NAMALWA (cell line): Measurements from ENCODE around the gene ZNF672.
A peak's percentile ranks its signal among the peaks of the same experiment; 100 is the strongest.
"Not testable (repeated sequence)": the region's sequence is repeated elsewhere in the genome, so short reads cannot be mapped to it uniquely, and the experiment has no call there.

Source experiments
- DNase-seq: peaks from one replicate; pipeline ENCODE4 v3.0.0-alpha.2; 2015; ENCODE audit warnings: low spot score

Gene ZNF672

GRCh38 chr1:248856176-248856575 lies 18.2 kb downstream of the ZNF672 start:
- no peak for DNase-seq

- DNase-seq, result no peak
Observed at GRCh38 chr1:248857201-248857600, 19.2 kb downstream of the ZNF672 start.

DNA sequence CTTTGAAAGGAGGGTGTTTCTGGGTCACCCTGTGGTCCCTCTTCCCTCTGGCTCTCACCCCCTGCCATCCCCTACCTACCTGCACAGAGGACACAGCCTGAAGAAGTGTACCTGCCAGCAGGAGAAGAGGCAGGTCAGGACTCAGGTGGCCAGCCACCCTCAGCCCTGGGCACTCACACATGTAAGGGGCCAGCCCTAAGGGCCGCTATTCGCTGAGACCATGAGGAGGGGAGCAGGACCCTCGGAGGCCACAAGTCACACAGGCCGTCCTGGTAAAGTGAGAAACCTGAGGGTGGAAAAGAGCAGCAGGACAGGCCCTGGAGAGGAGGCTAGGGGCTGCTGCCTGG lies 19.7 kb downstream of the ZNF672 start:
- DNase-seq, result no peak

DNA sequence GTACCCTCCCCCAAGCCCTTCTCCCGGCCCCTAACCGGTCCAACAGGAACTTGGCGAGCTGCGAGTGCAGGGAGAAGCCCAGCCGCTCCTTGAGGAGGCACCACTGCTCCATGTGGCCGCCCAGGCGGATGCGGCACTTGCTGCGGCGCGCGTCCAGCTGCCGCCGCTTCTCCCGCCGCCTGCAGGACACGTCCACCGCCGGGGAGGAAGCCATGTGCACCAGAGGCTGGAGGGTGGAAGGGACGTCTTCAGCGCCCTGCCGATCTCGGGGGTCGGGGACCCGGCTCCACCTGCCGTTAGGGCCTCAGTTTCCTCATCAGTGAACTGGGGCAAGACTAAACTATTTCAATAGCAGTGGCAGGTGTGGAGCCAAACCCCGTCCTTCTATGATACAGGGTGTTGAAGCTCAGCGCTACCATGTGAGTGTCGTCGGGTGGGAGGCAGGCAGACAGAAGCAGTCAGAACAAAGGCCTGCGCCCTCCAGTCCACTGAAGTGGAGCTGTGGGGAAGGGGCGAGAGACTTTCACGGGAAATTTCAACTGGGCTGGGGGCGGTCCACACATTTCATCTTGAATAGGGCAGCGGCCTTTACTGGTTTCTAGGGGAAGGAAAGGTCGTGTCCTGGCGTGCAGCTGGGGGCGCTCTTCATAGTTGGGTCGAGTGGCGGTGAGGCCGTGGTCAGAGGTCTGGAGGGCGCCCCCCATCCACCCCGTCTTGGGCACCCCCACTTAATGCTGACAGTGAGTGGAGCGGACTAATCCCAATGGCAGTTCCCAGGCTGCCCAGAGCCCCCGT lies 20.3 kb downstream of the ZNF672 start:
- peak; percentile 83 for DNase-seq

DNA sequence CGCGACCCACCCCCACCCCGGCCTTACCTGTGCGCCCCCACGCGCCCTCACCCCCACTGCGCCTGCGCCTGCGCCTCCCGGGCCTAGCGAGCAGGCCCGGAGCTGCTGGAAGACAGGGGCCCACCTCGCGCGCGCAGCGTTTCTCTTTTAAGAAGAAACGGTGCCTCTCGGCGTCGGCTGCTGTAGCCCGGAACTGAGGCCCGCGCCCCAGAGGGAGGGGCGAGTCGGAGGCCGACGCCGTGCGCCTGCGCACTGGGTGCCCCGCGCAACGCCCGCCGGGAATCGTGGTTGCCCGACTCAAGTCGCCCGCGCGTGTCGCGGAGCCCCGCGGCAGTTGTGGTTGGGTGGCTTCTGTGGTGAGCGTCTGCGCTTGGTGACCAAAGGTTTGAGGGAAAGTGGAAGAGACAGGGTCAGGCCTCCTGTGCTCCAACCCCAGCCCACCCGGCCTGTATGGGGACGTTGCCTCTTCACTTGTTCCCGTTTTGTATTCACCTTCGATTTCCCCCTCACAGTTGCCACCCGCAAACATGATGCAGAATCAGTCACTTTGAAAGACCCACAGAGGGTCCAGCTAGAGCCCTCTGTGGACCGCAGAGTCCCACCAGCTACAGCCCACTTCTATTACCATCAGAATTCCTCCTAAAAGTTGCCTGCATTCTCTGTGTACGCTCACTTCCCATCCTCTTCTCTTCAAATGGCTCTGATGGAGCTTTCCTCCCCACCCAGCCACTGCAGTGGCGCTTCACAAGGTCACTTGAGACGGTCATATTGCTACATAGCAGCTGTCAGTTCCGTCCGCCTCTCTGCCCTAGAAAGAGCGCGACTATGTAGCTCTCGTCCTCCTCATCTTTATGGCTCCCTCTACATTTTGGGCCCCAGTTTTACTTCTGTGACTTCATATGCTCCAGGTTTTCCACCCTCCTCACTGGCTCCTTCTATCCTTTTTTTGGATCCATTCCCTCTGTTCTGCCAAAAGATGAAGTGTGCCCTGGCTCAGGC lies 21.2 kb downstream of the ZNF672 start, which contains the start of gene ZNF692:
TSS of gene ZNF692 (minus strand) at position 195 of the 999 bp plus-strand sequence. CDS start 776 bp downstream, outside the sequence.
- peak; percentile 98 for DNase-seq

DNA sequence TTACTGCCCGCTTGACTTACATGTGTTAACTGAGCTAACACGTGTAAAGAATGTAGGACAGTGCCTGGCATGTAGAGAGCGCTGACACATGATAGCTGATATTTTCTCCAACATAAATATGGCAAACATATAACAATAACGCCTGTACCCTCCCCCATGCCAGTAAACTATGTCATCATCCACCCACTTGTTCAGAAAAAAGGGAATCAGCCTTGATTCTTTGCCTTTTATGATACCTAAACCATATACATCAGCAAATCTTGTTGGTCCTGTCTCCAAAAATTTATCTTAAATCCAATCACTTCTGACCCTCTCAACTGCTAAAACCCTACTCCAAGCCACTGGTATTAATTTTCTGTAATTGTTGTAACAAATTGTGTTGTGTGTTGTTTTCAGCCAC lies 22.0 kb downstream of the ZNF672 start:
- DNase-seq, result no peak

GRCh38 chr1:248861616-248862015 lies 23.6 kb downstream of the ZNF672 start:
- DNase-seq, result no peak

- DNase-seq, result no peak
Observed at GRCh38 chr1:248862695-248862997, 24.6 kb downstream of the ZNF672 start.

GRCh38 chr1:248862998-248863881 lies 25.2 kb downstream of the ZNF672 start:
- peak; percentile 54 for DNase-seq

DNA sequence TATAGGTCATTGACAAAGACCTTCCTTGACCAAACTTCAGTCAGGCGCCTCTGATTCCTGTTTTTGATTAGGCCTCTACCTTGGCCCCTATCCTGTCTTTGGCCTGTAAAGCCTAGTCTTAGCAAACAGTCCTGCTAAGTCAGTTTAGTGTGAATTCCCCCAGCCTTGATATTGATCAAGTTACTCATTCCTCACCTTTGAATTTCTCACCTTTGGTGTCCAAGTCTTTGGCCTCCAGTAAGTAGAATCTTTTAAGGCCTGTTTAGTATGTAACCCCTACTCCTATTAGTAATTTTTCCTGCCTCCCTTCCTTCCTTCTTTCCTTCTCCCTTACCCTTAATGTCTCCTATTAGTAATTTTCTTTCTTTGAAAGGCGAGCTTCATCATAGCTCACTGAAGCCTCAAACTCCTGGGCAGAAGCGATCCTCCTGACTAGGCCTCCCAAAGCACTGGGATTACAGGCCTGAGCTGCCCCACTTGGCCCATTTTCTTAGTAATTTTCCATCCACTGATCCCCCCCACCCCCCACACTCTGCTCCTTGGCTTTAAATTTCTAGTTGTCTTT lies 33.9 kb downstream of the ZNF672 start:
- DNase-seq, result no peak

DNA sequence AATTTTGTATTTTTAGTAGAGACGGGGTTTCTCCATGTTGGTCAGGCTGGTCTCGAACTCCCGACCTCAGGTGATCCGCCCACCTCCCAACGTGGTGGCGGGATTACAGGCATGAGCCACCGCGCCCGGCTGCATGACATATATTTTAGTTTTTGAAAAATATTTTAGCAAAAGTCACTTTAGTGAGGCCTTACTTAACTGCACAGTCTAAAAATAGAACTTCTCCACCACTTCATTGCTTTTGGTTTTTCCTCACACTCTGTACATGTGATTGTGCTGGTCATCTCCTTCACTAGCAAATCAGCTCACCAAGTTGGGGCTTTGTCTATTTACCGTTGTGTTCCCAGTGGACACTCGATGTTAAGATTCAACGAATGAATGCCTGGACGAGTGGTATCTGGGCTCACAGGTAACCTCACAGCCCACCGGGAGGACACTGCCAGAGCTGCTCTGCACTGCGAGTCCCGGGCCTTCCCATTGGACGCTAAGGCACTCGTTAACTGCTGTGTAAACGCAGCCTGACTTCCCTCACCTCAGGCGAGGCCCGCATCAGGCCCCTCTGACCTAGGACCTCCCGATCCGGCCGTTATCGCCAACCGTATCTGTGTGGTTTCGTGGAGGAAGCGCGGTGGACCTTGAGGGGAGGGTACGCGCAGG lies 34.9 kb downstream of the ZNF672 start:
- DNase-seq, result peak; percentile 86

GRCh38 chr1:248873409-248873992 lies 35.5 kb downstream of the ZNF672 start:
- DNase-seq, result peak; percentile 97

DNA sequence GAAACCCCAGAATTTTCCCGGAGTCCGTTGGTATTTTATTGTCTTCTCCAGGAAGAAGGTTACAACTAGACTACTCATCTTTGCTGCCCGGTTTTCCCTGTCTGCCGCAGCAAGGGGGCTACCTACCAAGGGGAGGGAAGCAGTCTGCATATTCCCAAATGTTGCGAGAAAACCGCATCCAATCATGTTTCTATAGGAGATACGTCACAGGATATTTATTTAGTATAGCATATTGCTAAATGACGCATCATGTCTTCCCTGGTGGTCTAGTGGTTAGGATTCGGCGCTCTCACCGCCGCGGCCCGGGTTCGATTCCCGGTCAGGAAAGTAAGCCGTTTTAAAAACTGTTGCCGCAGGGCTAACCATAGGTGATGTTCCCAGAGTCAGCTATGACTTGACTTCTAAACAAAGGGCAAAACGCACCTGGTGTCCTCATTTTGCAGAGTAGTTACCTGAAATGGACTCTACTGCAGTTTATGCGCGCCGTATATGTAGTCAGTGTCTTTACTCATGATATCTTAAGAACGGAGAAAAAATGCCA lies 36.0 kb downstream of the ZNF672 start:
- peak; percentile 93 for DNase-seq

DNA sequence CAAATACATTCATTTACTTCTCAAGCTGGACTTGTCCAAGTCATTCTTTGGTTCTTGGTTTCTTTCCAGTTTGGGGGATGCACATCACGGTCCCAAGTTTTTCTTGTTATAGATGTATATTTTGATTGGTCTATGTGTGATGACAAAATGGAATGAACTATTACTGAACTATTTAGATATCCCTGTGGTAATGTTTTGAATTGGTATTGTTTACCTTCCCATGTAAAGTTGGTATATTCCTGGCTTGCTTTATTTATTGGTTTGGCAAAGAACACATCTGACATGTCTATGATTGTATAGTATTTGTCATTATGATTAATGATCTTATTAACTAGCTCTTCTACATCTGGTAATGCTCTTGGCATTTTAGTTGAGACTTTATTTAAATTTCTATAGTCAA lies 43.2 kb downstream of the ZNF672 start:
- no peak for DNase-seq

DNA sequence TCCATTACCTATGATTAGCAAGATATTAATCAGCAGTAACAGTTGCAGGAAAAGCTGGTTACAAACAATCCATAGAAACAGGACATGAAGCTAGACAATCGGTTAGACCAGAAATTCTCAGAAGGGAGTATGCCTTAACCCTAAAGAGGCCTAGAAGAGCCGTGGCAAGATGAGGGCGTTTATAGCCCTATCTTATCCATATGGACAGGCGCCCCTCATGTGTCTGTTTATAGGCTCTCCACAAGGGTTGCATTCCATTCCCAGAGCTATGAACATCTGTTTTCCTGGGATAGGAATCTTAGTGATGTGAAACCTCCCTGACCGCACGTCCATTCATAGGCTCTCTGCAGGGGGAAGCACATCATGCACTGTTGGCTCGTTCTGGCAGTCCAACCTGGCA lies 44.4 kb downstream of the ZNF672 start:
- not testable (repeated sequence) for DNase-seq

- peak; percentile 37 for DNase-seq
Observed at GRCh38 chr1:248884632-248885295, 46.7 kb downstream of the ZNF672 start.

DNA sequence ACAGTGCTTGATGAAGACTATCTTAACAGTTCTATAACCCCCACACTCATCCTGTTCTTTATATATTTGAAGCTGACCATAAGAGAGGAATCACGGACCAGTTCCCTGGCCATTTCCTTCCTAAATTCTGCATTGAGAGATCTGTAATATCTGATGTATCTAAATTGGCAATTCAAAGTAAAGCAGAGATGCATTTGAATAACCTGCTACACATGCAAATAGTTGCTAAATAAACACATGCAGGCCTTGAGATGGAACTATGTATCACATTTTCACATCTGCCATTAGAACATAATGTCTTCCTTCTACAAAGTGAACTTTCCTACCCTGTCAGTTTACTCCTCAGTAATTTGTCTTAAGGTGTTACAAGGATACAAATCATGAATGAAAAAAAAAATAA lies 47.6 kb downstream of the ZNF672 start:
- DNase-seq, result no peak

- no peak for DNase-seq
Observed at GRCh38 chr1:248886237-248886895, 48.3 kb downstream of the ZNF672 start.

DNA sequence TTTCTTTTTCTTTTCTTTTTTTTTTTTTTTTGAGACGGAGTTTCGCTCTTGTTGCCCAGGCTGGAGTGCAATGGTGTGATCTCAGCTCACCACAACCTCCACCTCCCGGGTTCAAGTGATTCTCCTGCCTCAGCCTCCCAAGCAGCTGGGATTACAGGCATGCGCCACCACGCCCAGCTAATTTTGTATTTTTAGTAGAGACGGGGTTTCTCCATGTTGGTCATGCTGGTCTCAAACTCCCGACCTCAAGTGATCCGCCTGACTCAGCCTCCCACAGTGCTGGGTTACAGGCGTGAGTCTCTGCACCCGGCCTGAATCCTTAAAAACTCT lies 51.9 kb downstream of the ZNF672 start:
- not testable (repeated sequence) for DNase-seq
